ENCODE results near the gene MAPKAP1. TPM values are rescaled to one million over a fixed set of nuclear protein-coding genes. Genes with fewer than 3 reads are reported as not detected.

Gene MAPKAP1
- total RNA-seq, 4 donors from 2014 or later = 87.1 to 114 (median 111) TPM

GRCh38 chr9:125427556-125427955 is 279.5 kb downstream of the MAPKAP1 start:
- H3K36me3 ChIP-seq = no peaks in the 10 kb centered on the region
- H3K4me3 ChIP-seq (replicated peaks in 1 of 3) = no peak overlapping the region
- TF ChIP-seq POLR2A (IDR thresholded peaks at IDR 0.05) (no peak), CTCF (IDR thresholded peaks at IDR 0.05) (no peak)
- intact Hi-C loops (cut with DNase I) = no loop called here
- no peaks in the 10 kb centered on the region for H3K9me3 ChIP-seq
- H3K27me3 ChIP-seq = no peaks in the 10 kb centered on the region
- no peaks in the 10 kb centered on the region for H3K4me1 ChIP-seq
- no peak overlapping the region for H3K27ac ChIP-seq
- no peak for DNase-seq
- 89 to 93% methylated on average over 13 to 18 of the region's 18 CpGs for WGBS, 2 donors

- Histone ChIP-seq H3K9me3 (no peaks in the 10 kb centered on the region), H3K4me3 (replicated peaks in 1 of 3) (no peak overlapping the region), H3K27me3 (no peaks in the 10 kb centered on the region), H3K4me1 (no peaks in the 10 kb centered on the region), H3K27ac (no peak overlapping the region), H3K36me3 (no peaks in the 10 kb centered on the region)
- no peak for DNase-seq
- intact Hi-C loops (cut with DNase I) = no loop called here
- TF ChIP-seq POLR2A (IDR thresholded peaks at IDR 0.05) (no peak), CTCF (IDR thresholded peaks at IDR 0.05) (no peak)
- 92 to 96% methylated on average over 17 of the region's 17 CpGs for WGBS, 2 donors
These were observed 280.1 kb downstream of the MAPKAP1 start for GRCh38 chr9:125426926-125427325.

GRCh38 chr9:125425901-125426515 is 281.0 kb downstream of the MAPKAP1 start:
- no peak overlapping the region for H3K27ac ChIP-seq
- WGBS, 2 donors = 91 to 93% methylated on average over 7 to 14 of the region's 14 CpGs
- no peaks in the 10 kb centered on the region for H3K36me3 ChIP-seq
- no peak for DNase-seq
- no peaks in the 10 kb centered on the region for H3K9me3 ChIP-seq
- no peak overlapping the region for H3K4me3 ChIP-seq (replicated peaks in 1 of 3)
- no peaks in the 10 kb centered on the region for H3K4me1 ChIP-seq
- H3K27me3 ChIP-seq = no peaks in the 10 kb centered on the region
- no peak for TF ChIP-seq POLR2A (IDR thresholded peaks at IDR 0.05)
- TF ChIP-seq CTCF (IDR thresholded peaks at IDR 0.05) = no peak
- intact Hi-C loops (cut with DNase I) = no loop called here

DNA sequence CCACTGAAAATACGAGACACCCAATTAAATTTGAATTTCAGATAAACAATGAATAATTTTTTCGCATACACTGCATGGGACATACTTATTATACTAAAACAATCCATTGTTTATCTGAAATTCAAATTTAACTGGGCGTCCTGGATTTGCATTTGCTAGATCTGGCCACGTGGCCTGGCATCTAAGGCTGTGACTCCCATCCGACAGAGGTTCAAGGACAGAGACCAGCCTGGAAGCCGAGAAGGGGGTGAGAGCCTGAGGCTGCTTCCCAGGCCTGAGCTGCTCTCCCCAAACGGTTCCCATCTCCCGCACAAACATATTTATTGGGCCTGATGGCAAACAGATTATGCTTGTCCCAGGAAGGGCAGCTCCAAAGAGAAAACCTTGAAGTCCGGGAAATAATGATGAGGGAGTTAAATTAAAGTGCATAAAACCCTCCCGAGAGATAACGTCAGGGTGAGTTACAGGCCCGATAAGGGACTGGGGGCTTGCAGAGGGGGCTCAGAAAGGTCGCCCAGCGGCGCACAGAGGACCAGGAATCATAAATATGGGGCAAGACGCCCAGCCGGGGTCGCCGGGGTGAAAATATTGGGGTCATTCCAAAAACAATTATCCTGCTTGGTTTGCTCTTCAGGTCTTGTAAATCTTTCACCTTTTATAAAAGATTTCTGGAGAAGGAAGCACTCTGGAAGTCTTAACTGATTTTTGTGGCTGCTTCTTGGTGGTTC is 281.7 kb downstream of the MAPKAP1 start:
- no peak overlapping the region for H3K4me3 ChIP-seq (replicated peaks in 1 of 3)
- H3K9me3 ChIP-seq = no peaks in the 10 kb centered on the region
- 78 to 86% methylated on average over 19 of the region's 19 CpGs for WGBS, 2 donors
- H3K27me3 ChIP-seq = no peaks in the 10 kb centered on the region
- DNase-seq = no peak
- intact Hi-C loops (cut with DNase I) = no loop called here
- H3K36me3 ChIP-seq = no peaks in the 10 kb centered on the region
- TF ChIP-seq CTCF (IDR thresholded peaks at IDR 0.05) (no peak), POLR2A (IDR thresholded peaks at IDR 0.05) (no peak)
- no peak overlapping the region for H3K27ac ChIP-seq
- H3K4me1 ChIP-seq = no peaks in the 10 kb centered on the region

GRCh38 chr9:125423964-125424363 is 283.0 kb downstream of the MAPKAP1 start:
- Histone ChIP-seq H3K4me1 (no peaks in the 10 kb centered on the region), H3K9me3 (no peaks in the 10 kb centered on the region), H3K27ac (no peak overlapping the region), H3K36me3 (no peaks in the 10 kb centered on the region), H3K27me3 (no peaks in the 10 kb centered on the region), H3K4me3 (replicated peaks in 1 of 3) (no peak overlapping the region)
- intact Hi-C loops (cut with DNase I) = no loop called here
- no peak for TF ChIP-seq POLR2A (IDR thresholded peaks at IDR 0.05)
- WGBS, 2 donors = 89 to 91% methylated on average over 3 to 8 of the region's 8 CpGs
- no peak for DNase-seq
